Cardiac muscle cell (in vitro differentiated cells and primary cell): ENCODE results near the gene SLC35A2. TPM values are rescaled to one million over a fixed set of nuclear protein-coding genes. Genes with fewer than 3 reads are reported as not detected.

Experiments
- DNase-seq, 2 donors: peaks; one replicate each; pipeline versions ENCODE4 v3.0.0 to v3.0.0-alpha.2; 2010 to 2017; ENCODE audit warnings: low read depth in 1 of 2, low spot score in 1 of 2
- H3K27ac ChIP-seq: fragments of 200-600 bp; sonication (generic); 2 replicates; pipeline ENCODE4 v1.5.1; 2016
- H3K27me3 ChIP-seq: fragments of 200-600 bp; sonication (generic); 2 replicates; pipeline ENCODE4 v1.6.0; 2016; ENCODE audit warnings: control low read depth
- H3K36me3 ChIP-seq: fragments of 200-600 bp; sonication (generic); 2 replicates; pipeline ENCODE4 v1.5.1; 2016; ENCODE audit warnings: control low read depth
- H3K4me1 ChIP-seq: fragments of 200-600 bp; sonication (generic); 2 replicates; pipeline ENCODE4 v1.8.1; 2017; ENCODE audit warnings: low read depth, mild to moderate bottlenecking, mixed run types
- H3K4me3 ChIP-seq: fragments of 200-600 bp; sonication (generic); 2 replicates; pipeline ENCODE4 v1.5.1; 2016; ENCODE audit warnings: mild to moderate bottlenecking
- H3K9me3 ChIP-seq: fragments of 200-600 bp; sonication (generic); 2 replicates; pipeline ENCODE4 v1.5.1; 2017; ENCODE audit warnings: low read depth, mild to moderate bottlenecking, control low read depth
- CTCF ChIP-seq: IDR thresholded peaks from 2 replicates; pipeline ENCODE4 v1.5.1; 2012; ENCODE audit warnings: low read depth, mild to moderate bottlenecking, low read length
- polyA plus RNA-seq: library from polyadenylated mRNA; unstranded; fragments of >200 nt; fragmentation: Nextera tagmentation; extraction: Ambion mirVana; gene quantifications from 2 replicates; pipeline ENCODE4 v1.2.1, GENCODE V29; 2016
- total RNA-seq: library from RNA; depleted of rRNA; stranded (reverse); fragments of >200 nt; gene quantifications from 2 replicates; pipeline ENCODE4 v1.2.3, GENCODE V29; 2016

The SLC35A2 gene
- total RNA-seq (17.3 and 22.2 TPM in 2 replicates), polyA plus RNA-seq (41.8 and 51.4 TPM in 2 replicates)

GRCh38 chrX:48911412-48912182 lies at the start of gene SLC35A2:
Gene SLC35A2 (minus strand): TSS chrX:48911646. CDS start chrX:48911636, 10 bp downstream.
- no peak for TF ChIP-seq CTCF
- peak within 1 kb of the TSS; percentile 88 for H3K4me3 ChIP-seq
- DNase-seq, result peak; percentile 69 to 91
- no peaks in the 10 kb centered on the region for H3K27me3 ChIP-seq
- peaks cover 6% of the 10 kb centered on the region for H3K36me3 ChIP-seq
- no peaks in the 10 kb centered on the region for H3K9me3 ChIP-seq
- H3K4me1 ChIP-seq, result peaks cover 4% of the 10 kb centered on the region
- peak within 1 kb of the TSS; percentile 61 for H3K27ac ChIP-seq

- peak overlapping the region; percentile 89 for H3K27ac ChIP-seq
- H3K4me1 ChIP-seq, result peaks cover 18% of the 10 kb centered on the region
- H3K27me3 ChIP-seq, result no peaks in the 10 kb centered on the region
- H3K4me3 ChIP-seq, result no peak overlapping the region
- TF ChIP-seq CTCF, result no peak
- H3K36me3 ChIP-seq, result no peaks in the 10 kb centered on the region
- DNase-seq, result no peak
- no peaks in the 10 kb centered on the region for H3K9me3 ChIP-seq
Observed at GRCh38 chrX:48960291-48960690, 48.8 kb upstream of the SLC35A2 start.

- peak overlapping the region; percentile 23 for H3K4me3 ChIP-seq
- no peaks in the 10 kb centered on the region for H3K36me3 ChIP-seq
- H3K27me3 ChIP-seq, result no peaks in the 10 kb centered on the region
- no peaks in the 10 kb centered on the region for H3K9me3 ChIP-seq
- peaks cover 18% of the 10 kb centered on the region for H3K4me1 ChIP-seq
- peak; percentile 9 to 67 for DNase-seq
- TF ChIP-seq CTCF, result no peak
- peak overlapping the region; percentile 100 for H3K27ac ChIP-seq
Observed at GRCh38 chrX:48958635-48959094, 47.2 kb upstream of the SLC35A2 start.

- peak; percentile 98 to 99 for DNase-seq
Observed at GRCh38 chrX:48957827-48958634, 46.6 kb upstream of the SLC35A2 start.

More at GRCh38 chrX:48957827-48958634, 46.6 kb upstream of the SLC35A2 start:
- Histone ChIP-seq H3K27me3 (no peaks in the 10 kb centered on the region), H3K36me3 (no peaks in the 10 kb centered on the region), H3K4me3 (peak overlapping the region; percentile 69), H3K9me3 (no peaks in the 10 kb centered on the region), H3K4me1 (peaks cover 18% of the 10 kb centered on the region), H3K27ac (peak overlapping the region; percentile 100)
- TF ChIP-seq CTCF, result no peak
